H1 (cell line): ENCODE measurements around the gene ALPK3.

ENCODE experiments used
- KDM5A ChIP-seq: fragments of 200-600 bp; IDR thresholded peaks from 2 replicates; pipeline ENCODE4 v1.7.1; 2012; ENCODE audit warnings: mild to moderate bottlenecking, low read length, inconsistent platforms, mixed read lengths
- TAF7 ChIP-seq: optimal IDR thresholded peaks from 2 replicates; pipeline ENCODE3; 2011; ENCODE audit warnings: low read depth, mild to moderate bottlenecking, inconsistent platforms, low read length, moderate library complexity, borderline replicate concordance

- TF ChIP-seq TAF7 = no peak
- TF ChIP-seq KDM5A = no peak
Observed at GRCh38 chr15:84793431-84794161, 23.6 kb upstream of the ALPK3 start.
